Smooth muscle cell (in vitro differentiated cells): Measurements from ENCODE around the gene LYZL6. TPM values are rescaled to one million over a fixed set of nuclear protein-coding genes. Genes with fewer than 3 reads are reported as not detected.
A peak's percentile ranks its signal among the peaks of the same experiment; 100 is the strongest.

Experiments
- DNase-seq: peaks from one replicate; lab custom pipeline; 2025; ENCODE audit not compliant: unreplicated experiment; lab: John Stamatoyannopoulos, UW
- H2AFZ ChIP-seq: fragments of 200-600 bp; sonication (generic); 2 replicates; pipeline ENCODE4 v1.6.0; 2016; ENCODE audit warnings: antibody characterized with exemption, low read depth, mild to moderate bottlenecking
- H3F3A ChIP-seq: fragments of 200-600 bp; sonication (generic); 2 replicates; pipeline ENCODE4 v1.6.0; 2017; ENCODE audit warnings: antibody characterized with exemption, low read depth
- H3K27ac ChIP-seq: fragments of 200-600 bp; sonication (generic); 2 replicates; pipeline ENCODE4 v1.5.1; 2016; ENCODE audit warnings: low read depth, mild to moderate bottlenecking
- H3K27me3 ChIP-seq: fragments of 200-600 bp; sonication (generic); 2 replicates; pipeline ENCODE4 v1.6.1; 2016; ENCODE audit warnings: low read depth, mild to moderate bottlenecking
- H3K36me3 ChIP-seq: fragments of 200-600 bp; sonication (generic); 2 replicates; pipeline ENCODE4 v1.5.1; 2016; ENCODE audit warnings: low read depth
- H3K4me1 ChIP-seq: fragments of 200-600 bp; sonication (generic); 2 replicates; pipeline ENCODE4 v1.5.1; 2016; ENCODE audit warnings: low read depth
- H3K4me2 ChIP-seq: fragments of 200-600 bp; sonication (generic); 2 replicates; pipeline ENCODE4 v1.6.0; 2016; ENCODE audit warnings: mild to moderate bottlenecking
- H3K4me3 ChIP-seq: fragments of 200-600 bp; sonication (generic); 2 replicates; pipeline ENCODE4 v1.5.1; 2016; ENCODE audit warnings: mild to moderate bottlenecking
- H3K79me2 ChIP-seq: fragments of 200-600 bp; sonication (generic); 2 replicates; pipeline ENCODE4 v1.6.0; 2016; ENCODE audit warnings: low read depth, mild to moderate bottlenecking
- H3K9ac ChIP-seq: fragments of 200-600 bp; sonication (generic); 2 replicates; pipeline ENCODE4 v1.6.0; 2016; ENCODE audit warnings: low read depth
- H3K9me3 ChIP-seq: fragments of 200-600 bp; sonication (generic); replicated peaks from 2 replicates; pipeline ENCODE4 v1.5.1; 2016; ENCODE audit warnings: low read depth
- H4K20me1 ChIP-seq: fragments of 200-600 bp; sonication (generic); 2 replicates; pipeline ENCODE4 v1.6.0; 2016; ENCODE audit warnings: low read depth
- WGBS: methylation state at CpG from one replicate; pipeline ENCODE4 v1.1.7; 2016; ENCODE audit warnings: low lambda C conversion rate; 5-methylcytosine and 5-hydroxymethylcytosine counted together
- polyA plus RNA-seq: library from polyadenylated mRNA; unstranded; fragments of >200 nt; fragmentation: Nextera tagmentation; extraction: Ambion mirVana; gene quantifications from 2 replicates; pipeline ENCODE4 v1.2.1, GENCODE V29; 2016
- total RNA-seq: library from RNA; depleted of rRNA; stranded (reverse); fragments of >200 nt; gene quantifications from 2 replicates; pipeline ENCODE4 v1.2.3, GENCODE V29; 2014
- TF ChIP-seq, protein P1 (sequence below): fragments of 200-600 bp; sonication (generic); IDR thresholded peaks from 2 replicates; pipeline ENCODE4 v1.5.1; 2017; ENCODE audit warnings: borderline replicate concordance, mild to moderate bottlenecking, antibody characterized with exemption; ENCODE audit not compliant: insufficient read depth, poor library complexity, severe bottlenecking

The LYZL6 gene
- total and polyA plus RNA-seq, 2 experiments from 2014 or later: not detected

DNA sequence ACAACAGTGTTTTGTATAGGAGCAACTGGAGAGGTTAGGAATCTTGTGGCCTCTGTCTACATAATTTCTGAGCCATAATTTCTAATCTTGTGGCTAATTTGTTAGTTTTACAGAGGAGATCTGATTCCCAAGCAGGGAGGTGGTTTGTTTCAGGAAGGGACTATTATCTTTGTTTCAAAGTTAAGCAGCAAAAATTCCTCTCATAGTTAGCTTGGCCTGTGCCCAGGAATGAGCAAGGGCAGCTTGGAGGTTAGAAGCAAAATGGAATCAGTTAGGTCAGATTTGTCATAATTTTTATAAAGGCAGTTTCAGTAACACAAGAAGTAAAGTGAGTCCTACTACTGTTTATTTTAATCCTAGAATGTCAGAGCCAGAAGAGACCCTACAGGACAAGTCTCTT, 10.9 kb downstream of the LYZL6 start:
- H2AFZ ChIP-seq: no peak overlapping the region
- peak overlapping the region; percentile 38 for H3K27ac ChIP-seq
- no peak overlapping the region for H3K4me2 ChIP-seq
- no peak overlapping the region for H3K9ac ChIP-seq
- H3K36me3 ChIP-seq: no peaks in the 10 kb centered on the region
- H3F3A ChIP-seq: no peaks in the 10 kb centered on the region
- no peaks in the 10 kb centered on the region for H3K9me3 ChIP-seq
- H3K4me3 ChIP-seq: no peak overlapping the region
- H3K4me1 ChIP-seq: peaks cover 5% of the 10 kb centered on the region
- H3K27me3 ChIP-seq: no peaks in the 10 kb centered on the region
- H3K79me2 ChIP-seq: no peaks in the 10 kb centered on the region
- TF ChIP-seq, protein P1, sequence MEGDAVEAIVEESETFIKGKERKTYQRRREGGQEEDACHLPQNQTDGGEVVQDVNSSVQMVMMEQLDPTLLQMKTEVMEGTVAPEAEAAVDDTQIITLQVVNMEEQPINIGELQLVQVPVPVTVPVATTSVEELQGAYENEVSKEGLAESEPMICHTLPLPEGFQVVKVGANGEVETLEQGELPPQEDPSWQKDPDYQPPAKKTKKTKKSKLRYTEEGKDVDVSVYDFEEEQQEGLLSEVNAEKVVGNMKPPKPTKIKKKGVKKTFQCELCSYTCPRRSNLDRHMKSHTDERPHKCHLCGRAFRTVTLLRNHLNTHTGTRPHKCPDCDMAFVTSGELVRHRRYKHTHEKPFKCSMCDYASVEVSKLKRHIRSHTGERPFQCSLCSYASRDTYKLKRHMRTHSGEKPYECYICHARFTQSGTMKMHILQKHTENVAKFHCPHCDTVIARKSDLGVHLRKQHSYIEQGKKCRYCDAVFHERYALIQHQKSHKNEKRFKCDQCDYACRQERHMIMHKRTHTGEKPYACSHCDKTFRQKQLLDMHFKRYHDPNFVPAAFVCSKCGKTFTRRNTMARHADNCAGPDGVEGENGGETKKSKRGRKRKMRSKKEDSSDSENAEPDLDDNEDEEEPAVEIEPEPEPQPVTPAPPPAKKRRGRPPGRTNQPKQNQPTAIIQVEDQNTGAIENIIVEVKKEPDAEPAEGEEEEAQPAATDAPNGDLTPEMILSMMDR: no peak
- H4K20me1 ChIP-seq: no peaks in the 10 kb centered on the region
- DNase-seq: no peak

DNA sequence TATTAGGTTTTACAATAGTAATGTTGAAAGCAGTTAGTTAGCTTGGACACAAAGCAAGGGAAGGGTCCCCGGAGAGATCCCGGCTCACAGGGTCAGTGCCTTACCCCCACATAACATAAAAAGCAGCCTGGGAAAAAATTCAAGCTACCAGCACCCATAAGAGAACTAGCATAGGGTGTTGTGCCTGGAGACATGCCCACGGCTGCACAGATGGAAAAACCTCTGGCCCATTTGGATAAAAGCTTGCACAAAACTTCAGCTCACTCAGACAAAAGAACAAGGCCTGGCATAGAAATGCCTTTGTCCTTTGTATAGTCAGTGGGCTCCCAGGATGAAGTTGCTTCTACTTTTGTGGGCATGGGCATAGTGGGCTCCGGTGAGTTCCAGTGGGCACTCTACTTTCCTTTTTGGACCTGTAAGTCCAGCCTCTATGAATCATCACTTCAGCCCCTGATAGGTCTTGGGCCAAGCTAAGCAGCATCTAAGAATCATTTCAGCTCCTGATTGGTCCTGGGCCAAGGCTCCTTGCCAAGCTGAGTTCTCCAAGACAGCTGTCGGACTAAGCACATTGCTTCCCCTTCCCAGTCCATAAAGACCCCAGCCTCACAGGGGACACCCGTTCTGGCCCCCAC, 11.6 kb downstream of the LYZL6 start:
- H3K79me2 ChIP-seq: no peaks in the 10 kb centered on the region
- H3F3A ChIP-seq: no peaks in the 10 kb centered on the region
- no peaks in the 10 kb centered on the region for H4K20me1 ChIP-seq
- 94% methylated on average over 6 of the region's 6 CpGs for WGBS
- H3K4me2 ChIP-seq: no peak overlapping the region
- TF ChIP-seq, protein P1: no peak
- H3K27ac ChIP-seq: peak overlapping the region; percentile 38
- H3K36me3 ChIP-seq: no peaks in the 10 kb centered on the region
- H2AFZ ChIP-seq: no peak overlapping the region
- no peak overlapping the region for H3K4me3 ChIP-seq
- no peaks in the 10 kb centered on the region for H3K27me3 ChIP-seq
- H3K4me1 ChIP-seq: peaks cover 5% of the 10 kb centered on the region
- H3K9me3 ChIP-seq: no peaks in the 10 kb centered on the region
- no peak for DNase-seq
- H3K9ac ChIP-seq: no peak overlapping the region

DNA sequence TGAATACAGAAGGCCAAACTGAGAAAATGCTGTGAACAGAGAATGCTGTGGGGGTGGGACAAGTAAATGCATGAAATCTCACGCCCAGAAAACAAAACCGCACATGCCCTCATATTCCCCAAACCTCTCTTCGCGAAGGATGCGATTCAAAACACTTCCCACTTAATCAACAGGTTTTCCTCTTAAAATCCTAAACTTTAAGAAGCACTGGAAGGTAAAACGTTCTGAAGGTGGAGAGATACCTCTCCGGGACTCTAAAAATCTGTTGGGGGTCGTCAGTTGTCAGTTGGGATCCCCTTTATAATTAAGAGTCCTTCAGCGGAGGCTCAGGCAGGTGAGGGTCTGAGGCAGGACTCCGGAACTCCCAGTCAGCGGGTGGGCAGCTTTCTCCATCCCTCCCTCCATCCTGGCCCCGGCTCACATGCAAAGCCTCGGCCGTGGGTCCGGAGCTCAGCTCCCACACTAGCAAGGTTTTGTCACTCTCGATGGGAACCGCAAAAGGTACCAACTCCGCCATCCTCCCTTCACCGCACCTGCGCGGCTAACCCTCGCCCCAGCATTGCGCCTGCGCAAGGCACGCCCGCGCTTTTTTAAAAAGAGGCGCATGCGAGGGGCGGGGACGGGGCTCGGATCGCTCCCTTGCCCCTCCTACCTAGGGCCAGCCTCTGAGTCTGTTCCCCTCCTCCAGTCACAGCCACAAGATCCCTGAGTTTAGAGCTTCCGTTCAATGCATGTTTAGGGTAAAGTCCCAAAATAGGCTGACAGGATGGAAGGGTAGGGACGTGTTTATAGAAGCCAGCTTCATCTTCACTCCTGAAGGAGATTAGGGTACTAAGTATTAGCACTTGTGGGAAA, 13.1 kb downstream of the LYZL6 start, which contains the start of gene RDM1:
TSS of gene RDM1 (minus strand) at position 563 of the 855 bp plus-strand sequence. CDS start at position 517, 46 bp downstream.
- WGBS: 4% methylated on average over 35 of the region's 35 CpGs

More for the DNA sequence above, 13.1 kb downstream of the LYZL6 start, which contains the start of gene RDM1:
- peak; percentile 20 for DNase-seq
- TF ChIP-seq, protein P1: no peak
- peak within 1 kb of the TSS; percentile 43 for H3K4me3 ChIP-seq
- no peaks in the 10 kb centered on the region for H3K36me3 ChIP-seq
- no peaks in the 10 kb centered on the region for H3F3A ChIP-seq
- H3K79me2 ChIP-seq: no peaks in the 10 kb centered on the region
- no peaks in the 10 kb centered on the region for H4K20me1 ChIP-seq
- no peaks in the 10 kb centered on the region for H3K9me3 ChIP-seq
- H3K27ac ChIP-seq: no peak within 1 kb of the TSS
- peak within 1 kb of the TSS; percentile 88 for H2AFZ ChIP-seq
- H3K9ac ChIP-seq: no peak within 1 kb of the TSS
- peaks cover 5% of the 10 kb centered on the region for H3K4me1 ChIP-seq
- H3K4me2 ChIP-seq: peak within 1 kb of the TSS; percentile 81
- H3K27me3 ChIP-seq: no peaks in the 10 kb centered on the region
